ENCODE measurements around the gene RNF125.

RNF125 gene

GRCh38 chr18:32091724-32092421 lies 73.2 kb downstream of the RNF125 start, which contains the start of gene RNF138:
Gene RNF138 (plus strand): TSS chr18:32091874. CDS start chr18:32092777, 903 bp downstream.
- peak; percentile 90 for DNase-seq

DNA sequence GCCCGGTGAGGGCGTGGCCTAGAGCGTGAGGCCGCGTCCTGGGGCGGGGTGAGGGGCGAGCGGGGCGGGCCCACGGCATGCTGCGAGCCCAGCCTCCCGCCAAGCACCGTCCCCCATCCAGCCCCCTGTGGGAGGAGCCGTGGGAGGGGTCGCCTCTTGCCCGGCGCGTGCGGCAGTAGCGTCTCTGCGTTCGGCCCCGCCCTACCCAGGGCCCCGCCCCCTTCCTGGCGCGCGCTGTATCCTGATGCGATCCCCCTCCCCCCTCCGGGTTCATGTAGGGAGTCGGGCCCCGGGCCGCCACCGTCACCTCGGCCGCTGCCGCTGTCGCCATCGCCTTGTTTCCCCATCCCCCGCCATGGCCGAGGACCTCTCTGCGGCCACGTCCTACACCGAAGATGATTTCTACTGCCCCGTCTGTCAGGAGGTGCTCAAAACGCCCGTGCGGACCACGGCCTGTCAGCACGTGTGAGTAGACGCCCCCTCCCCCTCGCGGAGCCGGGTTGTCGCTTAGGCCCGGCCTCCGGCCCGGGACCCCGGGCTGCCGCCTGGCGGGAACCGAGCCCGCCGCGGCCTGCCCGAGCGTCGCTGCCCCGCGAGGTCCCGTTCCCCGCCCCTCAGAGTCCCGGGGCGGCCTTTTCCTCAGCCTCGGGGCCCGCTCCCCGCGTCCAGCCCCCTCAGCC lies 73.9 kb downstream of the RNF125 start:
- DNase-seq = peak; percentile 94

DNA sequence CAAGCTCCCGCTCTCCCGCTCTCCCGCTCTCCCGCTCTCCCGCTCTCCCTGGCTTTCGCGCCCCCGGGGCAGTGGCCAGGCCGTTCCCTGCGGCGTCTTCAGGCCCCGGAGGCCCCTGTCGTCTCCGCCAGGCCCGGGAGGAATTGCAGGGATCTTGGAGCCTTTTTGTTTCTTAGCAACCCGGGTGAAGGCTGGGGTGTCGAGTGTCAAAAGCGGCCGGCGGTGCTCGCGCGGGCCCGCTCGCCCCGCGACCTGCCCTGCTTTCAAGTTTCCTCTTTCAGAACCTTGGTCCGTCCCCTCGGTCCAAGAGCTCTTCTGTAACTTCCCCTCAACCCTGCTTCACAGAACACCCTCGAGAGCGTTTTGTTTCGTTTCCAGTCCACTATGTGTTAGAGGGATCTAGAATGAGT lies 74.5 kb downstream of the RNF125 start:
- DNase-seq = no peak

GRCh38 chr18:32093523-32093922 lies 74.9 kb downstream of the RNF125 start:
- DNase-seq = peak; percentile 78

- DNase-seq = no peak
Observed at GRCh38 chr18:32095192-32095899, 76.7 kb downstream of the RNF125 start.

GRCh38 chr18:32095900-32096229 lies 77.2 kb downstream of the RNF125 start:
- no peak for DNase-seq

GRCh38 chr18:32096946-32097345 lies 78.3 kb downstream of the RNF125 start:
- DNase-seq = no peak

DNA sequence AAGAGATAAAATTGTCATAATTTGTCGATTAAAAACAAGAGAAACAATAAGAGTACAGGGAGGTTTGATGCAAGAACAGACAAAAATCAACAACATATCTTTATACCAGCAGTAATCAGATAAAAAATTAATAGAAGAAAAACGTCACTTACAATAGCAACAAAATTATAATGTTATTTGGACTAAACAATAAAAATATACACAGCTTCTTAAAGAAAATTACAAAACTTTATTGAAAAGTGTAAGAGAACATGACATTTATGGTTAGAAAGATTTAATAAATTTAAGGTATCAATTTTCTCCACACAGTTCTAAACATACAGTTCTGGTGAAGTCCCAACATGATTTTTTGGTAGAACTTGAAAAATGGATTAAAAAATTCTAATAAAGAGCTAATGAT lies 85.9 kb downstream of the RNF125 start:
- DNase-seq = no peak

DNA sequence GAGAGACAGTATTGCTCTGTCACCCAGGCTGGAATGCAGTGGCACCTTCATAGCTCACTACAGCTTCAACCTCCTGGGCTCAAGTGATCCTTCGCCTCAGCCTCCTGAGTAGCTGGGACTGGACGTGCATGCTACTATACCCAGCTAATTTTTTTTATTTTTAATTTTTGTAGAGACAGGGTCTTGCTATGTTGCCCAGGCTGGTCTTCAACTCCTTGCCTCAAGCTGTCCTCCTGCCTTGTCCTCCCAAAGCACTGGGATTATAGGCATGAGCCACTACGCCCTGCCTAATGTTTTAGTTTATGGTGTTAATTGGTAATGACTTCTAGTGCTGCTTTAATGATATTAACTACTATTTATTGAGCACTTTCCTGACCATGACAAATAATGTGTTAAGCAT lies 91.4 kb downstream of the RNF125 start:
- DNase-seq = no peak

GRCh38 chr18:32111706-32112105 lies 93.1 kb downstream of the RNF125 start:
- no peak for DNase-seq

- no peak for DNase-seq
Observed at GRCh38 chr18:32112826-32113225, 94.2 kb downstream of the RNF125 start.

DNA sequence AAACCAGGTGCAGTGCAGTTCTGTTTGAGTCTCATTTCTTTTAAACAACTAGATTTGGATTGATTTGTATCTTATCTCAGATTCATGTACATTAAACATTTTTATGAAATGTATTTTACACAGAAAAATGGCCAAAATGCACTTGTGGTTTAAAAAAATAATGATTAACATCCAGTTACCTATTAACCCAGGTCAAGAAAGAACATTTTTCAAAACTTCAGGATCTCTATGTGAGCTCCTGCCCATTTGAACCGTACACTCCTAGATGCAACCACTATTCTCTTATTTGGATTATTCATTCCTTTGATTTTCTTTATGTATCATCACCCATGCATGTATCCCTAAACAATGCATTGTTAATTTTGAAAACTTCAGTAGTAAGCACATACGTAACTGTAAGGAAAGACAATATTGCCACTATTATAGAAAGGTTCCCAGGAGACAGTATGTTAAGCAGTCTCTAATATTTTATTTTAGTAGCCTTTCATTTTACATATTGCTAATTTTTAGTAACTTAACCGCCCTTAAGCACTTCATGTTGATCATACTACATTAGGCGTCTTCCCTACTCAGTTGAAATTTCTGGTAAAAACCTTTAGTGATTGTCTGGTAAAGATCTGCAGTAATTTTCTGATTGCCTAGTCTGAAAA lies 95.8 kb downstream of the RNF125 start:
- no peak for DNase-seq

DNA sequence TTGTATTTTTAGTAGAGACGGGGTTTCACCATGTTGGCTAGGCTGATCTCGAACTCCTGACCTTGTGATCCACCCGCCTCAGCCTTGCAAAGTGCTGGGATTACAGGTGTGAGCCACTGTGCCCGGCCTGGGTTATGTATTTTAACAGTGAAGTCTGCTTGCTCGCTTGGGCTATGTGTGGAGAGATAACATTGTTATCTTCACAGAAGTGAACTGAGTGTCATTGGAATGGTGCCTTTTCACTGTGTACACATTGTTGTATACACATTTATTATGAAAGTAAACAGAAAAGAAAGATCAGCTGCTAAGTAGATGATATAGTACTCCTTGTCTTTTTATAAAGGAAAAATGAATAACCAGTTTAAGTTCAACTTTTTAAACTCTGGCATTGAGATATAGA lies 103.4 kb downstream of the RNF125 start:
- peak; percentile 43 for DNase-seq
